ENCODE measurements around the gene CHCHD3.

Gene CHCHD3

GRCh38 chr7:132865366-132866143, 216.3 kb downstream of the CHCHD3 start:
- DNase-seq: no peak

- DNase-seq: no peak
Measured at GRCh38 chr7:132861940-132862554, 219.8 kb downstream of the CHCHD3 start.

- no peak for DNase-seq
Measured at GRCh38 chr7:132861424-132861823, 220.5 kb downstream of the CHCHD3 start.

- DNase-seq: no peak
Measured at GRCh38 chr7:132859199-132859598, 222.7 kb downstream of the CHCHD3 start.

- DNase-seq: no peak
Measured at GRCh38 chr7:132858760-132859159, 223.1 kb downstream of the CHCHD3 start.

- no peak for DNase-seq
Measured at GRCh38 chr7:132858251-132858650, 223.6 kb downstream of the CHCHD3 start.

- DNase-seq: no peak
Measured at GRCh38 chr7:132857703-132858102, 224.2 kb downstream of the CHCHD3 start.

- no peak for DNase-seq
Measured at GRCh38 chr7:132857031-132857430, 224.9 kb downstream of the CHCHD3 start.

GRCh38 chr7:132856416-132856815, 225.5 kb downstream of the CHCHD3 start:
- no peak for DNase-seq

- no peak for DNase-seq
Measured at GRCh38 chr7:132855901-132856300, 226.0 kb downstream of the CHCHD3 start.

GRCh38 chr7:132854238-132854637, 227.7 kb downstream of the CHCHD3 start:
- no peak for DNase-seq

GRCh38 chr7:132847376-132847775, 234.5 kb downstream of the CHCHD3 start:
- DNase-seq: no peak

GRCh38 chr7:132846086-132846485, 235.8 kb downstream of the CHCHD3 start:
- no peak for DNase-seq

GRCh38 chr7:132842478-132842877, 239.4 kb downstream of the CHCHD3 start:
- DNase-seq: no peak

- DNase-seq: no peak
Measured at GRCh38 chr7:132840199-132840598, 241.7 kb downstream of the CHCHD3 start.

- DNase-seq: no peak
Measured at GRCh38 chr7:132838313-132838712, 243.6 kb downstream of the CHCHD3 start.

GRCh38 chr7:132837529-132837928, 244.4 kb downstream of the CHCHD3 start:
- DNase-seq: no peak

GRCh38 chr7:132836746-132837145, 245.1 kb downstream of the CHCHD3 start:
- no peak for DNase-seq

GRCh38 chr7:132830941-132831340, 250.9 kb downstream of the CHCHD3 start:
- DNase-seq: no peak

- no peak for DNase-seq
Measured at GRCh38 chr7:132828502-132828901, 253.4 kb downstream of the CHCHD3 start.

GRCh38 chr7:132825932-132826835, 255.7 kb downstream of the CHCHD3 start:
- DNase-seq: peak in 18 of 58 donors; percentile 1 to 38 (median 11)

- DNase-seq: no peak
Measured at GRCh38 chr7:132825222-132825621, 256.7 kb downstream of the CHCHD3 start.

All from anterior cingulate cortex (tissue), 58 donors.